Keratinocyte (primary cell): Measurements from ENCODE around the gene ATP5MC2.
"Not testable (repeated sequence)": the region's sequence is repeated elsewhere in the genome, so short reads cannot be mapped to it uniquely, and the experiment has no call there.

Source experiments
- EZH2 ChIP-seq: IDR thresholded peaks from one replicate; pipeline ENCODE4 v1.6.1; 2012; ENCODE audit warnings: inconsistent platforms, mild to moderate bottlenecking, low read length, moderate library complexity
- TF ChIP-seq, protein P1 (sequence below), 3 experiments: IDR thresholded peaks in 1 of 3; conservative IDR thresholded peaks in 1 of 3; optimal IDR thresholded peaks in 1 of 3; 2 replicates in 2 of 3; 3 replicates in 1 of 3; pipeline versions ENCODE3 to v1.5.1; 2011; ENCODE audit warnings: low read length in 3 of 3, mild to moderate bottlenecking in 3 of 3, moderate library complexity in 2 of 3, control low read depth in 1 of 3, inconsistent platforms in 1 of 3; ENCODE audit not compliant: insufficient read depth in 2 of 3; ENCODE audit errors: extremely low read depth in 1 of 3

- TF ChIP-seq, protein P1, sequence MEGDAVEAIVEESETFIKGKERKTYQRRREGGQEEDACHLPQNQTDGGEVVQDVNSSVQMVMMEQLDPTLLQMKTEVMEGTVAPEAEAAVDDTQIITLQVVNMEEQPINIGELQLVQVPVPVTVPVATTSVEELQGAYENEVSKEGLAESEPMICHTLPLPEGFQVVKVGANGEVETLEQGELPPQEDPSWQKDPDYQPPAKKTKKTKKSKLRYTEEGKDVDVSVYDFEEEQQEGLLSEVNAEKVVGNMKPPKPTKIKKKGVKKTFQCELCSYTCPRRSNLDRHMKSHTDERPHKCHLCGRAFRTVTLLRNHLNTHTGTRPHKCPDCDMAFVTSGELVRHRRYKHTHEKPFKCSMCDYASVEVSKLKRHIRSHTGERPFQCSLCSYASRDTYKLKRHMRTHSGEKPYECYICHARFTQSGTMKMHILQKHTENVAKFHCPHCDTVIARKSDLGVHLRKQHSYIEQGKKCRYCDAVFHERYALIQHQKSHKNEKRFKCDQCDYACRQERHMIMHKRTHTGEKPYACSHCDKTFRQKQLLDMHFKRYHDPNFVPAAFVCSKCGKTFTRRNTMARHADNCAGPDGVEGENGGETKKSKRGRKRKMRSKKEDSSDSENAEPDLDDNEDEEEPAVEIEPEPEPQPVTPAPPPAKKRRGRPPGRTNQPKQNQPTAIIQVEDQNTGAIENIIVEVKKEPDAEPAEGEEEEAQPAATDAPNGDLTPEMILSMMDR (optimal IDR thresholded peaks at IDR 0.05 in 1 of 3, IDR thresholded peaks at IDR 0.05 in 1 of 3, conservative IDR thresholded peaks at IDR 0.05 in 1 of 3; ENCODE audit: extremely low read depth in 1 of 3, insufficient read depth in 2 of 3, low read length in 3 of 3) = not testable (repeated sequence)
- TF ChIP-seq EZH2 = not testable (repeated sequence)
These were observed 4.2 kb upstream of the ATP5MC2 start for GRCh38 chr12:53680061-53680460.
